ENCODE results near the gene ITGB6.
"Not testable (repeated sequence)": the region's sequence is repeated elsewhere in the genome, so short reads cannot be mapped to it uniquely, and the experiment has no call there.

Gene ITGB6

DNA sequence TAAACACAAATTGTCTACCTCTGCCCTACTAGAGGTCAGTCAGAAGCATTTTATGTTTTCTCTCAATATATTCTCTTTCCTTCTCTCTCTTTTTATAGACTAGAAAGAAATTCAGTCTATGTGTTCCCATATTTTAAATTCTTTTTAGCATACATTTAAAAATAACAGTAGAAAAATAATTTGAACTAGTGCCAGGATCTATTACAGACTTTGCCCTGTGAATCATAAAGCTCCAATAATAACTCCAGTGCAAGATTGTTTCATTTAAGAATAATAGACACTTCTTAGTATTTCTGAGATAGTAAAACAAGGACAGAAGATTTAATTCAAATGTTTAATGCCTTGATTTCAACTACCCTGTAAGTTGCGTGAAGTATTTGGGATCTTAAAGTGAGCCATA lies 60.1 kb downstream of the ITGB6 start:
- DNase-seq (ENCODE audit: low read depth), result no peak

DNA sequence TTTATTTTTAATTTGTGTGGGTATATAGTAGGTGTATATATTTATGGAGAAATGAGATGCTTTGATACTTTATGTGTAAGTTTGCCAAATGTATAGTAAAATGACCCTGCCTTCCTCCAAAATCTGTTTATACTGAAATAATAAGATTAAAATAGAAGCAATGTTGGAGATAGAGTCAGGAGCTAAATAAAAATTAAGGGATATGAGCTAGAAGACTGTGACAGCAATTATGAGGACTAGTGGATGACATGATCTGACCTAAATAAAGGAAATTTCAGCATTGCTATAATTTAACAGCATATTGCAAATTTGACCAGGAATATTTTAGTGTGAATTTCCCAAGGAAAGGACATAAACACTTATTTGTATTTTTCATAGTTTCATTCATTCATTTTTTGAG lies 60.7 kb downstream of the ITGB6 start:
- DNase-seq (ENCODE audit: low read depth), result no peak

GRCh38 chr2:160138406-160138805 lies 61.7 kb downstream of the ITGB6 start:
- no peak for DNase-seq (ENCODE audit: low read depth)

GRCh38 chr2:160137464-160137863 lies 62.6 kb downstream of the ITGB6 start:
- no peak for DNase-seq (ENCODE audit: low read depth)

GRCh38 chr2:160132761-160133160 lies 67.3 kb downstream of the ITGB6 start:
- DNase-seq (ENCODE audit: low read depth), result no peak

- DNase-seq (ENCODE audit: low read depth), result no peak
Observed at GRCh38 chr2:160126756-160127155, 73.3 kb downstream of the ITGB6 start.

GRCh38 chr2:160126315-160126714 lies 73.8 kb downstream of the ITGB6 start:
- DNase-seq (ENCODE audit: low read depth), result no peak

- DNase-seq (ENCODE audit: low read depth), result no peak
Observed at GRCh38 chr2:160125828-160126227, 74.2 kb downstream of the ITGB6 start.

- DNase-seq (ENCODE audit: low read depth), result no peak
Observed at GRCh38 chr2:160125366-160125765, 74.7 kb downstream of the ITGB6 start.

GRCh38 chr2:160124571-160124970 lies 75.5 kb downstream of the ITGB6 start:
- no peak for DNase-seq (ENCODE audit: low read depth)

- DNase-seq (ENCODE audit: low read depth), result not testable (repeated sequence)
Observed at GRCh38 chr2:160114721-160115120, 85.4 kb downstream of the ITGB6 start.

DNA sequence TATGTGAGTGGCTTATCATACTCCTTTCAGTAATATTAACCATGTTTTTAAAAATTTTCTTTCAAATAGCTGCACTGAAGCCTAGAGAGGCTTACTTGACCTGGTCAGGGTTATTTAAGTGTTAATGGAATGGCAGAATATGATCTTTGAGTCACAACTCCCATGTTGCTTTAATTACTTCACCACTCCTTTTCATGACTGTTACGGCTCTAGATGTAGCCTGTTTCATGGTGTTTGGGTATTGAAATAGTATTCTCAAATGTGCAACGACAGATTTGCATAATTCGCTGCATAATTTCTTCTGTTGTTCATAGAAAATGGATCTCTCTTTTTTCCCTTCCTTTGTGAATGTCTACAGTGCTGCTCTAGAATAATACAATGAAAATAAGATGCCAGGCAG lies 86.1 kb downstream of the ITGB6 start:
- no peak for DNase-seq (ENCODE audit: low read depth)

GRCh38 chr2:160111951-160112798 lies 87.9 kb downstream of the ITGB6 start:
- DNase-seq (ENCODE audit: low read depth), result no peak

- DNase-seq (ENCODE audit: low read depth), result no peak
Observed at GRCh38 chr2:160110674-160111239, 89.3 kb downstream of the ITGB6 start.

DNA sequence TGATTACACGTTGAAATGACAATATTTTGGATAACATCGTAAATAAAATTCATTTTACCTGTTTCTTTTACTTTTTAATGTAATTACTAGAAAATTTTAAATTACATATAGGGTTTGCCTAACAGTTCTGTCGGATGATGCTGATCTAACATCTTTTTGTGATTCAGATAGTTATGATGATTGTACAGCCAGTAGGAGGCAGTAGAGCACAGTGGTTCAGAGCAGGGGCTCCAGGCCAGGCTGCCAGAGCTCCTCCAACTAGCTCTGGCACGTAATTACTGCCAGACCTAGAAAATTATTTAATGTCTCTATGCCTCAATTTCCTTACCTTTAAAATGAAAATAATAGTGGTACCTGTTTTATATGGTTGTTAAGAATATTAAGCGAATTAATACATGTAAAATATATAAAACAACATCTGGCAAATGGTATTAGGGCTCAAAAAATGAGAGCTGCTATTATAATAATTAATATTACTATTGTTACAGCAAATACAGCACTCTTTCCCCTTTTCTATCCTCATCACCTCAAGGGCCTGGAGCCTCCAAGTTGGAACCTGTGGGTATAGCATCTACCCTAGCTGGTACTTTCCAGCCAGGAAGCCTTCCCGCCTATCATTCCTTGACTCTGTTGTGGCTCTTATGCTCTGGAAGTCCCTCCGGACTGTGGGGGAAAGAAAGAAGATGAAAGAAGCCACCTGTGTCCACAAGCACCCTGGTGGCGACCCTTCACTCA lies 90.0 kb downstream of the ITGB6 start:
- DNase-seq (ENCODE audit: low read depth), result no peak

- no peak for DNase-seq (ENCODE audit: low read depth)
Observed at GRCh38 chr2:160109243-160109642, 90.8 kb downstream of the ITGB6 start.

DNA sequence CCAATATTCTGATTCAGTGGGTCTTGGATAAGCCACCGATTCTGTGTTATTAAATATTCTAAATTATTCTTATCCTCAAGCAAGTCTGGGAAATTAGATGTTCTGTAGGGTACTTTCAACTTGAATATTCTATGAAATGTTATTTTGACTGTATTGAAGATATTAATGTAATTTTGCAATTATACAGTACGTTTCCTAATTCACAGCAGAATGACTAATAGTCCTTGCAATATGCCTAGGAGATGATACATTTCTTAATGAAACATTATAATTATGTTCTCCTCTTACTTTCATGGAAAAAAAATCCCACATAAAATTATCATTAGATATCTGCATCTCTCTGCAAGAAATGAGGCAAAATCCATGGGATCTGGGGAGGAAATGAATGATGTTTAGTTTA lies 91.4 kb downstream of the ITGB6 start:
- DNase-seq (ENCODE audit: low read depth), result no peak

DNA sequence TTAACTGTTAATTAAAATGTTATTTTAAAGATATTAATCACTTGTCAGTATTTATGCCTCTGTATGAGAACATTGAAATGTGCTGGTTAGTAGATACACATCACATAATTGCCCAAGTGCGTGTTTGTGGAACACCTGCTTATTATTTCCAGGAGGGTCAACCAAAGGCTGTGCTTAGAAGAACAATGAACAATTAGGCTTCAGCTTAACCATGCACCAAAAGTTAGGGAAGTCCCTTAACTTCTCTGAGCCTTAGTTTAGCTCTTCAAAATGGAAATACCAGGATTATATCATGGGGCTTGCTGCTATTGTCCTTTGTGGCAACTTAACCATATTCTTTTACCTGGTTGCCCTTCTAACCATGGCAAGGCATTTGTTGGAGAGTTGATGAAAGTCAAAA lies 94.7 kb downstream of the ITGB6 start:
- DNase-seq (ENCODE audit: low read depth), result no peak

- DNase-seq (ENCODE audit: low read depth), result no peak
Observed at GRCh38 chr2:160104115-160104514, 96.0 kb downstream of the ITGB6 start.

GRCh38 chr2:160097326-160097725 lies 102.7 kb downstream of the ITGB6 start:
- DNase-seq (ENCODE audit: low read depth), result no peak

DNA sequence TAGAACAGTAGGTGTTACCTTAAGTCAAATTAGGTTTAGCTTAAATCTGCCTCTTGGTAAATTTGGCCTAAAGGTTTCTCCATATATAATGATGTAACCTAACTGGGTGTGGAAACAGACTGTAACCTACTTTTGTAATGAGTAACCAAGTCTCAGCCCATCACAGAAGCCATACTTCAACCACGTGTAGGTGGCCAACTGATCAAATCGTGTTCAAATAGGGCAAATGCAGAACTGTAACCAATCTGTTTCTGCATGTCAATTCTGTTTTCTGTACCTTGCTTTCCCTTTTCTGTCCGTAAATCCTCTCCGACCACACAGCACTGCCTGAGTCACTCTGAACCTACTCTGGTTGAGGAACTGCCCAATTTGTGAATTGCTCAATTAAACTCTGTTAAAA lies 103.7 kb downstream of the ITGB6 start:
- DNase-seq (ENCODE audit: low read depth), result no peak

- DNase-seq (ENCODE audit: low read depth), result no peak
Observed at GRCh38 chr2:160092445-160092844, 107.6 kb downstream of the ITGB6 start.

- no peak for DNase-seq (ENCODE audit: low read depth)
Observed at GRCh38 chr2:160091381-160091780, 108.7 kb downstream of the ITGB6 start.
